ENCODE measurements around the gene DPYSL5.

DNA sequence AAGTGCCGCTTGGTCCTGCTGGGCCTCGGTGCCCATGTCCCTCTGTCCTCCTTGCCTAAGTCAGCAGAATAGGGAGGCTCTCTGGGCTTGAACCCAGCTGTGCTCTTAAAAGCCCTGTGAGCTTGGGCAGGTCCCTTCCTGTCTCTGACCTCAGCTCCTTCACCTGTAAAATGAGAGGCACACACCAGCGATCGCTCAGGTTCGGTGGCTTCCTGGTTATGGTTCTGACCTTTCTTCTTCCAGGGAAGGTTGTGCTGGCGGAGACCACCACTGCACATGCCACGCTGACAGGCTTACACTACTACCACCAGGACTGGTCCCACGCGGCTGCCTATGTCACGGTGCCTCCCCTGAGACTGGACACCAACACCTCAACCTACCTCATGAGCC is 86.4 kb downstream of the DPYSL5 start:
- TF ChIP-seq POLR2AphosphoS5 (IDR thresholded peaks at IDR 0.05; ENCODE audit: low read depth, low read length) (no peak), SPI1 (IDR thresholded peaks at IDR 0.05; ENCODE audit: low read depth, low read length) (no peak), POLR2A (IDR thresholded peaks at IDR 0.05; ENCODE audit: low read depth, low read length) (no peak), TAF1 (IDR thresholded peaks at IDR 0.05; ENCODE audit: low read depth, low read length) (no peak), PAX5 (IDR thresholded peaks at IDR 0.05; ENCODE audit: insufficient read depth, low read length, severe bottlenecking) (no peak)
